Parathyroid adenoma (tissue), 2 donors: ENCODE data around the gene F10.

Experiments used
- H2AFZ ChIP-seq: fragments of 300-600 bp; sonication (generic); one replicate; pipeline ENCODE4 v1.7.0; 2017; ENCODE audit warnings: antibody characterized with exemption, mild to moderate bottlenecking
- H3K27ac ChIP-seq: fragments of 300-600 bp; sonication (generic); one replicate; pipeline ENCODE4 v1.7.0; 2017
- H3K27me3 ChIP-seq: fragments of 300-600 bp; sonication (generic); one replicate; pipeline ENCODE4 v1.7.0; 2017; ENCODE audit warnings: low read length; ENCODE audit not compliant: control insufficient read depth, insufficient read depth
- H3K36me3 ChIP-seq: fragments of 300-600 bp; sonication (generic); one replicate; pipeline ENCODE4 v1.7.0; 2017; ENCODE audit warnings: low read length; ENCODE audit not compliant: control insufficient read depth, insufficient read depth
- H3K4me1 ChIP-seq: fragments of 300-600 bp; sonication (generic); one replicate; pipeline ENCODE4 v1.7.0; 2017; ENCODE audit warnings: control low read depth
- H3K4me2 ChIP-seq: fragments of 300-600 bp; sonication (generic); one replicate; pipeline ENCODE4 v1.7.0; 2017; ENCODE audit warnings: low read length
- H3K4me3 ChIP-seq: fragments of 300-600 bp; sonication (generic); one replicate; pipeline ENCODE4 v1.7.0; 2017; ENCODE audit warnings: low read depth, low read length
- H3K79me2 ChIP-seq: fragments of 300-600 bp; sonication (generic); one replicate; pipeline ENCODE4 v1.7.0; 2017; ENCODE audit warnings: control low read depth
- H3K9ac ChIP-seq: fragments of 300-600 bp; sonication (generic); one replicate; pipeline ENCODE4 v1.7.0; 2017; ENCODE audit warnings: mild to moderate bottlenecking
- H3K9me3 ChIP-seq: fragments of 300-600 bp; sonication (generic); one replicate; pipeline ENCODE4 v1.7.0; 2017; ENCODE audit warnings: low read length; ENCODE audit not compliant: control insufficient read depth
- TF ChIP-seq, protein P1 (sequence below): fragments of 300-600 bp; sonication (generic); IDR thresholded peaks from one replicate; pipeline ENCODE4 v1.7.0; 2017; ENCODE audit warnings: antibody characterized with exemption, mild to moderate bottlenecking
- donor health status: primary hyperparathyroidism.

The F10 gene

DNA sequence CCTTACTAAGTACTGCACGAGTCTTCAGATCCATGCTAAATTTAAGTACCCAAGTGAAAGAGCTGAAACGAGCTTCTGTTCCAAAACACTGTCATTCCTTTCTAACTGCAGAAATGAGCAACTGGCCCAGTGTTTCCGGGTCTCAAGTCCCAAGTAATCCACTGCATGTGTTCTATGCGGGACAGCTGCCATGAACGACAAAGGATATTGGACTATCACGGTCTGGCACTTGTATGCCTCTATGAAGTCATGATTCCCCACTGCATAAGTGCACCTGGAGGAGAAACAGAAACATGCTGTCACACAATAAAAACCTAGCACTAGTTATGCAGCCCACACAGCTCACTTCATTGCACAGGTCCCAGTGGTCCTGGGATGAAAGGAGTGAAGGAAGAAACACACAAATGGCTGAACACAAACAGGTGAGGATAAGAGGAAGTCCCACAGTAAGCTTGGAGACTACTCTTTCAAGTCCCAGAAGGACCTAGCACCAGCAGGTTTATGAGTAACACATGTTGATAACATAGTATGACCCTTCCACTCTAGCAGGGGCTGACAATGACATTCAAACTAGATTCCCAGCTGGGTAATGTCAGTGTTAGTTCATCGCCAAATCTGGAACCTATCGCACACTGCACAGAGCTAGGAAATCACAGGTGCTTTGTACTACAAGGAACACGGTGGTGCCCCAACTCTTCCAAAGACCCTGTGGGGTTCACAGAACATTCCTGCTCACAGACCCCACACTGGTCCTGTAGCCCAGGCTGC lies 74.6 kb downstream of the F10 start:
- Histone ChIP-seq H2AFZ (no peak overlapping the region), H3K4me3 (no peak overlapping the region), H3K4me2 (no peak overlapping the region), H3K9me3 (no peaks in the 10 kb centered on the region), H3K36me3 (no peaks in the 10 kb centered on the region), H3K9ac (no peak overlapping the region), H3K27me3 (no peaks in the 10 kb centered on the region), H3K27ac (no peak overlapping the region), H3K4me1 (no peaks in the 10 kb centered on the region), H3K79me2 (no peaks in the 10 kb centered on the region)
- TF ChIP-seq, protein P1, sequence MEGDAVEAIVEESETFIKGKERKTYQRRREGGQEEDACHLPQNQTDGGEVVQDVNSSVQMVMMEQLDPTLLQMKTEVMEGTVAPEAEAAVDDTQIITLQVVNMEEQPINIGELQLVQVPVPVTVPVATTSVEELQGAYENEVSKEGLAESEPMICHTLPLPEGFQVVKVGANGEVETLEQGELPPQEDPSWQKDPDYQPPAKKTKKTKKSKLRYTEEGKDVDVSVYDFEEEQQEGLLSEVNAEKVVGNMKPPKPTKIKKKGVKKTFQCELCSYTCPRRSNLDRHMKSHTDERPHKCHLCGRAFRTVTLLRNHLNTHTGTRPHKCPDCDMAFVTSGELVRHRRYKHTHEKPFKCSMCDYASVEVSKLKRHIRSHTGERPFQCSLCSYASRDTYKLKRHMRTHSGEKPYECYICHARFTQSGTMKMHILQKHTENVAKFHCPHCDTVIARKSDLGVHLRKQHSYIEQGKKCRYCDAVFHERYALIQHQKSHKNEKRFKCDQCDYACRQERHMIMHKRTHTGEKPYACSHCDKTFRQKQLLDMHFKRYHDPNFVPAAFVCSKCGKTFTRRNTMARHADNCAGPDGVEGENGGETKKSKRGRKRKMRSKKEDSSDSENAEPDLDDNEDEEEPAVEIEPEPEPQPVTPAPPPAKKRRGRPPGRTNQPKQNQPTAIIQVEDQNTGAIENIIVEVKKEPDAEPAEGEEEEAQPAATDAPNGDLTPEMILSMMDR: no peak
